ENCODE data around the gene TP53I3.
"Not testable (repeated sequence)": the region's sequence is repeated elsewhere in the genome, so short reads cannot be mapped to it uniquely, and the experiment has no call there.

TP53I3 gene

GRCh38 chr2:24058564-24059271 is 25.9 kb downstream of the TP53I3 start:
- FAIRE-seq (no peak), DNase-seq (ENCODE audit: extremely low spot score, insufficient read length, low read depth) (no peak)

- FAIRE-seq: no peak
- no peak for DNase-seq (ENCODE audit: extremely low spot score, insufficient read length, low read depth)
Observed at GRCh38 chr2:24055750-24056149, 28.9 kb downstream of the TP53I3 start.

- FAIRE-seq (no peak), DNase-seq (ENCODE audit: extremely low spot score, insufficient read length, low read depth) (no peak)
Observed at GRCh38 chr2:24054366-24055010, 30.1 kb downstream of the TP53I3 start.

- DNase-seq (ENCODE audit: extremely low spot score, insufficient read length, low read depth) (no peak), FAIRE-seq (no peak)
Observed at GRCh38 chr2:24052951-24053350, 31.7 kb downstream of the TP53I3 start.

GRCh38 chr2:24051833-24052232 is 32.8 kb downstream of the TP53I3 start:
- FAIRE-seq (no peak), DNase-seq (ENCODE audit: extremely low spot score, insufficient read length, low read depth) (no peak)

- no peak for FAIRE-seq
- no peak for DNase-seq (ENCODE audit: extremely low spot score, insufficient read length, low read depth)
Observed at GRCh38 chr2:24050041-24050979, 34.3 kb downstream of the TP53I3 start.

GRCh38 chr2:24049485-24050021 is 35.1 kb downstream of the TP53I3 start, which contains the start of gene FKBP1B:
FKBP1B (plus strand) TSS chr2:24049741; CDS start chr2:24049850, 109 bp downstream.
- peak; percentile 44 for FAIRE-seq

GRCh38 chr2:24048769-24049484 is 35.7 kb downstream of the TP53I3 start:
- DNase-seq (ENCODE audit: extremely low spot score, insufficient read length, low read depth) (no peak), FAIRE-seq (no peak)

More at GRCh38 chr2:24049485-24050021, 35.1 kb downstream of the TP53I3 start, which contains the start of gene FKBP1B:
- peak; percentile 15 for DNase-seq (ENCODE audit: extremely low spot score, insufficient read length, low read depth)

GRCh38 chr2:24047703-24048033 is 37.0 kb downstream of the TP53I3 start:
- no peak for FAIRE-seq
- DNase-seq (ENCODE audit: extremely low spot score, insufficient read length, low read depth): no peak

GRCh38 chr2:24046930-24047702 is 37.5 kb downstream of the TP53I3 start, which contains the start of gene WDCP:
WDCP (minus strand) TSS chr2:24047391; CDS start chr2:24039494, 7,897 bp downstream.
- peak; percentile 99 for FAIRE-seq
- DNase-seq (ENCODE audit: extremely low spot score, insufficient read length, low read depth): peak; percentile 79

- no peak for FAIRE-seq
- no peak for DNase-seq (ENCODE audit: extremely low spot score, insufficient read length, low read depth)
Observed at GRCh38 chr2:24046599-24046929, 38.1 kb downstream of the TP53I3 start.

GRCh38 chr2:24045511-24046508 is 38.8 kb downstream of the TP53I3 start:
- no peak for DNase-seq (ENCODE audit: extremely low spot score, insufficient read length, low read depth)
- peak; percentile 26 for FAIRE-seq

- not testable (repeated sequence) for FAIRE-seq; DNase-seq (ENCODE audit: extremely low spot score, insufficient read length, low read depth)
Observed at GRCh38 chr2:24043133-24043532, 41.5 kb downstream of the TP53I3 start.

GRCh38 chr2:24040511-24040910 is 44.1 kb downstream of the TP53I3 start:
- FAIRE-seq: no peak
- DNase-seq (ENCODE audit: extremely low spot score, insufficient read length, low read depth): no peak

- DNase-seq (ENCODE audit: extremely low spot score, insufficient read length, low read depth) (no peak), FAIRE-seq (no peak)
Observed at GRCh38 chr2:24038786-24039499, 45.7 kb downstream of the TP53I3 start.

Data from GM18507 (cell line).